Left lobe of liver (tissue), 2 donors: ENCODE data around the gene OPCML. TPM values are rescaled to one million over a fixed set of nuclear protein-coding genes. Genes with fewer than 3 reads are reported as not detected.

Experiments used
- ATAC-seq: fragments of 200-7000 bp; cut with Tn5 transposase; one replicate; pipeline ENCODE4 v1.9.1; 2020; ENCODE audit warnings: mild to moderate bottlenecking, moderate library complexity
- DNase-seq: peaks from one replicate; pipeline ENCODE4 v3.0.0-alpha.2; 2020; ENCODE audit warnings: low spot score
- total RNA-seq: library from RNA; stranded (reverse); gene quantifications from one replicate; pipeline ENCODE4 v1.2.1, GENCODE V29; 2021
- donor health status: DM: no; HTN: no; CAD: no; lungs with moderate emphysema.
- donor health status: DM: no; HTN: yes; CAD: no.

OPCML gene
- total RNA-seq, 1 donor from 2014 or later: 0.05 TPM

GRCh38 chr11:133541021-133541719, 8.9 kb upstream of the OPCML start:
- DNase-seq (no peak), ATAC-seq (no peak)

GRCh38 chr11:133536198-133536597, 3.9 kb upstream of the OPCML start:
- no peak for DNase-seq
- ATAC-seq: no peak

GRCh38 chr11:133533205-133533604, 904 bp upstream of the OPCML start:
- no peak for DNase-seq
- no peak for ATAC-seq

GRCh38 chr11:133531458-133531857, 843 bp downstream of the OPCML start:
- ATAC-seq: no peak

GRCh38 chr11:133530501-133530835, 1.8 kb downstream of the OPCML start:
- ATAC-seq (no peak), DNase-seq (no peak)

More at GRCh38 chr11:133531458-133531857, 843 bp downstream of the OPCML start:
- DNase-seq: no peak

- ATAC-seq: no peak
- DNase-seq: no peak
Observed at GRCh38 chr11:133529807-133530500, 2.3 kb downstream of the OPCML start.

GRCh38 chr11:133526790-133527189, 5.5 kb downstream of the OPCML start:
- ATAC-seq (no peak), DNase-seq (no peak)

GRCh38 chr11:133525976-133526375, 6.3 kb downstream of the OPCML start:
- ATAC-seq: no peak
- DNase-seq: no peak

- ATAC-seq: no peak
- DNase-seq: no peak
Observed at GRCh38 chr11:133524488-133524887, 7.8 kb downstream of the OPCML start.

- no peak for DNase-seq
Observed at GRCh38 chr11:133522344-133522743, 10.0 kb downstream of the OPCML start.

GRCh38 chr11:133521502-133521901, 10.8 kb downstream of the OPCML start:
- no peak for ATAC-seq
- DNase-seq: no peak

More at GRCh38 chr11:133522344-133522743, 10.0 kb downstream of the OPCML start:
- ATAC-seq: peak; percentile 47

- ATAC-seq (peak; percentile 88), DNase-seq (peak; percentile 85)
Observed at GRCh38 chr11:133520707-133521106, 11.6 kb downstream of the OPCML start.

GRCh38 chr11:133519560-133519959, 12.7 kb downstream of the OPCML start:
- DNase-seq (no peak), ATAC-seq (no peak)

GRCh38 chr11:133518702-133519264, 13.5 kb downstream of the OPCML start:
- peak; percentile 32 for ATAC-seq
- peak; percentile 50 for DNase-seq

- ATAC-seq (no peak), DNase-seq (no peak)
Observed at GRCh38 chr11:133516845-133517244, 15.5 kb downstream of the OPCML start.

- DNase-seq: no peak
- ATAC-seq: no peak
Observed at GRCh38 chr11:133515107-133515506, 17.2 kb downstream of the OPCML start.

- ATAC-seq: no peak
- no peak for DNase-seq
Observed at GRCh38 chr11:133509924-133510697, 22.2 kb downstream of the OPCML start.

- no peak for DNase-seq
- ATAC-seq: no peak
Observed at GRCh38 chr11:133508468-133508867, 23.8 kb downstream of the OPCML start.

- DNase-seq: no peak
- ATAC-seq: no peak
Observed at GRCh38 chr11:133507185-133507584, 25.1 kb downstream of the OPCML start.

- DNase-seq (no peak), ATAC-seq (no peak)
Observed at GRCh38 chr11:133506551-133507094, 25.7 kb downstream of the OPCML start.

- DNase-seq: no peak
- no peak for ATAC-seq
Observed at GRCh38 chr11:133506023-133506422, 26.3 kb downstream of the OPCML start.
